NOMO-1 treated with dmso at 0.1 percent for 144 hours (cell line): ENCODE results near the gene ABCC3.
A peak's percentile ranks its signal among the peaks of the same experiment; 100 is the strongest.

Source experiments
- DNase-seq: peaks from one replicate; lab custom pipeline; 2025; ENCODE audit not compliant: unreplicated experiment; lab: John Stamatoyannopoulos, UW

The ABCC3 gene

GRCh38 chr17:50626037-50626574 is 8.6 kb upstream of the ABCC3 start:
- peak; percentile 64 for DNase-seq

GRCh38 chr17:50627036-50627781 is 7.5 kb upstream of the ABCC3 start:
- DNase-seq = no peak

GRCh38 chr17:50627782-50628601 is 6.7 kb upstream of the ABCC3 start:
- no peak for DNase-seq

- no peak for DNase-seq
Measured at GRCh38 chr17:50629902-50630301, 4.8 kb upstream of the ABCC3 start.

- DNase-seq = no peak
Measured at GRCh38 chr17:50630524-50631194, 4.0 kb upstream of the ABCC3 start.

GRCh38 chr17:50631195-50631907 is 3.3 kb upstream of the ABCC3 start:
- no peak for DNase-seq

GRCh38 chr17:50631908-50632571 is 2.6 kb upstream of the ABCC3 start:
- DNase-seq = no peak

GRCh38 chr17:50632637-50633036 is 2.0 kb upstream of the ABCC3 start:
- no peak for DNase-seq

GRCh38 chr17:50633683-50634082 is 998 bp upstream of the ABCC3 start:
- DNase-seq = no peak

- no peak for DNase-seq
Measured at GRCh38 chr17:50634915-50635731, 442 bp downstream of the ABCC3 start.

- no peak for DNase-seq
Measured at GRCh38 chr17:50635732-50635981, 976 bp downstream of the ABCC3 start.

- DNase-seq = no peak
Measured at GRCh38 chr17:50635982-50636803, 1.5 kb downstream of the ABCC3 start.

GRCh38 chr17:50636804-50637195 is 2.1 kb downstream of the ABCC3 start:
- DNase-seq = no peak

GRCh38 chr17:50637829-50638605 is 3.3 kb downstream of the ABCC3 start:
- no peak for DNase-seq

- no peak for DNase-seq
Measured at GRCh38 chr17:50638606-50638965, 3.9 kb downstream of the ABCC3 start.

- DNase-seq = no peak
Measured at GRCh38 chr17:50638966-50639713, 4.5 kb downstream of the ABCC3 start.

- no peak for DNase-seq
Measured at GRCh38 chr17:50640686-50641351, 6.1 kb downstream of the ABCC3 start.
